HepG2 (cell line): ENCODE data around the gene ELOVL7. TPM values are rescaled to one million over a fixed set of nuclear protein-coding genes. Genes with fewer than 3 reads are reported as not detected.

Source experiments
- ATAC-seq: fragments of 200-7000 bp; cut with Tn5 transposase; 3 replicates; pipeline ENCODE4 v1.9.1; 2020; ENCODE audit warnings: mild to moderate bottlenecking, moderate library complexity
- BruUV-seq: library from RNA; stranded (reverse); fragments of 400-500 nt; replicated peaks from 2 replicates; lab custom pipeline; 2021; lab: Mats Ljungman, UMichigan
- CTCF ChIA-PET: fragments of 300-600 bp; formaldehyde crosslinking; extraction: SDS; loops from one replicate; lab custom pipeline; 2021; ENCODE audit warnings: low total read pairs, inconsistent platforms, low intra/inter-chr PET ratio; lab: Yijun Ruan, JAX
- POLR2A ChIA-PET: fragments of 350-600 bp; sonication (Branson Sonifier 250); formaldehyde crosslinking; loops from one replicate; lab custom pipeline; 2020; ENCODE audit warnings: antibody characterized with exemption, inconsistent platforms; lab: Yijun Ruan, JAX
- DNase-seq: peaks from one replicate; pipeline ENCODE4 v3.0.0-alpha.2; 2015; ENCODE audit warnings: low spot score
- FAIRE-seq: peaks from 3 replicates; lab custom pipeline; 2011; peaks lifted over from hg19 to GRCh38; lab: Jason Lieb, UNC
- H2AFZ ChIP-seq: one replicate; pipeline ENCODE4 v1.6.1; 2011; ENCODE audit warnings: low read length, inconsistent platforms
- H3K27ac ChIP-seq: fragments of 300-600 bp; 3 replicates; pipeline ENCODE4 v1.8.0; 2011; ENCODE audit warnings: mixed run types, mild to moderate bottlenecking, mixed read lengths, low read length, inconsistent platforms; ENCODE audit not compliant: insufficient read depth; ENCODE audit errors: extremely low read length
- H3K27me3 ChIP-seq, 2 experiments: fragments of 200-600 bp in 1 of 2; 2 replicates in 1 of 2; 3 replicates in 1 of 2; pipeline versions ENCODE4 v1.6.0 to v1.8.0; 2011; ENCODE audit warnings: low read length in 2 of 2, mild to moderate bottlenecking in 2 of 2, moderate library complexity in 2 of 2, inconsistent platforms in 1 of 2; ENCODE audit not compliant: insufficient read depth in 2 of 2, control insufficient read depth in 1 of 2
- H3K36me3 ChIP-seq, 2 experiments: fragments of 200-600 bp in 1 of 2; replicated peaks in 1 of 2; 2 replicates in 1 of 2; 3 replicates in 1 of 2; pipeline versions ENCODE4 v1.5.1 to v1.8.0; 2011; ENCODE audit warnings: low read length in 2 of 2, inconsistent platforms in 1 of 2; ENCODE audit not compliant: insufficient read depth in 2 of 2, control insufficient read depth in 1 of 2
- H3K4me1 ChIP-seq: 2 replicates; pipeline ENCODE4 v1.5.1; 2012; ENCODE audit warnings: low read length, inconsistent platforms; ENCODE audit not compliant: insufficient read depth
- H3K4me2 ChIP-seq: 2 replicates; pipeline ENCODE4 v1.6.0; 2011; ENCODE audit warnings: low read depth, low read length, inconsistent platforms
- H3K4me3 ChIP-seq, 3 experiments: fragments of 200-600 bp in 1 of 3; sonication (generic), shearing (Covaris generic) in 1 of 3; replicated peaks in 1 of 3; 2 replicates each; pipeline ENCODE4 v1.5.1; 2011 to 2016; ENCODE audit warnings: low read length in 3 of 3, inconsistent platforms in 2 of 3, low read depth in 2 of 3, mild to moderate bottlenecking in 2 of 3, control low read depth in 1 of 3, mixed read lengths in 1 of 3; ENCODE audit not compliant: insufficient read depth in 1 of 3
- H3K79me2 ChIP-seq: one replicate; pipeline ENCODE4 v1.6.1; 2011; ENCODE audit warnings: low read length, inconsistent platforms; ENCODE audit not compliant: insufficient read depth
- H3K9ac ChIP-seq: 2 replicates; pipeline ENCODE4 v1.6.0; 2011; ENCODE audit warnings: mild to moderate bottlenecking, low read depth, low read length, inconsistent platforms; ENCODE audit not compliant: insufficient read depth
- H3K9me3 ChIP-seq: 2 replicates; pipeline ENCODE4 v1.5.1; 2012; ENCODE audit warnings: mild to moderate bottlenecking, low read length
- H4K20me1 ChIP-seq: 2 replicates; pipeline ENCODE4 v1.6.0; 2011; ENCODE audit warnings: inconsistent platforms, mild to moderate bottlenecking, low read length, moderate library complexity; ENCODE audit not compliant: insufficient read depth
- E2F1 ChIP-seq: sonication (generic); formaldehyde crosslinking; IDR thresholded peaks from 2 replicates; pipeline ENCODE4 v1.5.0; 2020; ENCODE audit warnings: missing genetic modification reagents
- IRF2 ChIP-seq: IDR thresholded peaks from 2 replicates; pipeline ENCODE4 v1.6.1; 2018; ENCODE audit warnings: missing genetic modification reagents, missing compliant biosample characterization
- MAZ ChIP-seq, 2 experiments: sonication (generic) in 1 of 2; formaldehyde crosslinking in 1 of 2; IDR thresholded peaks; 2 replicates each; pipeline versions ENCODE4 v1.5.0 to v1.6.1; 2012 to 2020; ENCODE audit warnings: low read depth in 2 of 2, mild to moderate bottlenecking in 2 of 2, borderline replicate concordance in 1 of 2, improper control_type of control experiment in 1 of 2, low read length in 1 of 2, missing genetic modification reagents in 1 of 2, moderate library complexity in 1 of 2
- PHF5A ChIP-seq: IDR thresholded peaks from one replicate; pipeline ENCODE4 v1.6.1; 2018; ENCODE audit warnings: low read depth, missing genetic modification reagents; ENCODE audit not compliant: unreplicated experiment
- POLR2G ChIP-seq: fragments of 200-400 bp; formaldehyde crosslinking; IDR thresholded peaks from 2 replicates; pipeline ENCODE4 v1.6.1; 2018; ENCODE audit warnings: mild to moderate bottlenecking, low read depth, low read length, moderate library complexity
- SOX6 ChIP-seq, 2 experiments: fragments of 450-650 bp in 1 of 2; sonication (generic) in 1 of 2; formaldehyde crosslinking in 1 of 2; IDR thresholded peaks; 2 replicates each; pipeline versions ENCODE4 v1.4.0 to v1.6.1; 2017 to 2020; ENCODE audit warnings: antibody characterized with exemption in 1 of 2, mild to moderate bottlenecking in 1 of 2, missing genetic modification reagents in 1 of 2
- STAG1 ChIP-seq: sonication (generic); formaldehyde crosslinking; IDR thresholded peaks from 2 replicates; pipeline ENCODE4 v1.4.0; 2020; ENCODE audit warnings: missing genetic modification reagents
- WIZ ChIP-seq: sonication (generic); formaldehyde crosslinking; IDR thresholded peaks from 2 replicates; pipeline ENCODE4 v1.5.1; 2020; ENCODE audit warnings: mild to moderate bottlenecking, missing genetic modification reagents
- ZNF136 ChIP-seq: sonication (generic); formaldehyde crosslinking; IDR thresholded peaks from 2 replicates; pipeline ENCODE4 v1.8.1; 2022; ENCODE audit warnings: low read depth, mild to moderate bottlenecking, moderate library complexity, missing genetic modification reagents
- ZNF160 ChIP-seq: sonication (generic); formaldehyde crosslinking; IDR thresholded peaks from 2 replicates; pipeline ENCODE4 v1.8.0; 2022; ENCODE audit warnings: mild to moderate bottlenecking, inconsistent platforms, missing genetic modification reagents
- ZNF232 ChIP-seq: sonication (generic); formaldehyde crosslinking; IDR thresholded peaks from 2 replicates; pipeline ENCODE4 v1.4.0; 2020; ENCODE audit warnings: missing genetic modification reagents, borderline replicate concordance
- ZNF253 ChIP-seq: sonication (generic); formaldehyde crosslinking; IDR thresholded peaks from 2 replicates; pipeline ENCODE4 v1.8.0; 2022; ENCODE audit warnings: mild to moderate bottlenecking, missing genetic modification reagents, borderline replicate concordance
- ZNF33A ChIP-seq: sonication (generic); formaldehyde crosslinking; IDR thresholded peaks from 2 replicates; pipeline ENCODE4 v1.5.1; 2020; ENCODE audit warnings: missing genetic modification reagents, mild to moderate bottlenecking, moderate library complexity, borderline replicate concordance
- WGBS: methylation state at CpG from one replicate; pipeline ENCODE4 v1.1.6; 2017; ENCODE audit warnings: low lambda C conversion rate; 5-methylcytosine and 5-hydroxymethylcytosine counted together
- in situ Hi-C: cut with HindIII; loops from 2 replicates; pipeline ENCODE4 v1.10.0; 2017; ENCODE audit warnings: low pct_unique_long_range_greater_than_20kb; ENCODE audit not compliant: extremely low pct_ligation_motif_present
- intact Hi-C: fragments of 100-400 bp; cut with micrococcal nuclease; formaldehyde crosslinking; loops from one replicate; pipeline ENCODE4 v1.10.0; 2022; ENCODE audit not compliant: unreplicated experiment
- polyA plus RNA-seq, 8 experiments: library from polyadenylated mRNA; depleted of rRNA in 3 of 8; stranded (reverse) in 7 of 8; unstranded in 1 of 8; fragments of >200 nt; fragmentation: Illumina TruSeq in 4 of 8; extraction: Trizol in 4 of 8; gene quantifications; 2 replicates each; pipeline versions ENCODE4 v1.2.1 to v1.2.3, GENCODE V29; 2011 to 2016; ENCODE audit warnings: low read depth in 4 of 8, missing spikeins in 1 of 8, mixed read lengths in 1 of 8; ENCODE audit not compliant: insufficient read depth in 1 of 8
- total RNA-seq, 5 experiments: library from RNA; depleted of rRNA; stranded (reverse); fragments of >200 nt; fragmentation: Illumina TruSeq; extraction: Trizol; gene quantifications; 2 replicates each; pipeline ENCODE4 v1.2.3, GENCODE V29; 2016; ENCODE audit warnings: low read depth in 1 of 5
- TF ChIP-seq, protein P1 (sequence below): sonication (generic); formaldehyde crosslinking; IDR thresholded peaks from 2 replicates; pipeline ENCODE4 v1.4.0; 2020; ENCODE audit warnings: mild to moderate bottlenecking, missing genetic modification reagents
- TF ChIP-seq, protein P2 (sequence below): sonication (generic); formaldehyde crosslinking; IDR thresholded peaks from 2 replicates; pipeline ENCODE4 v1.5.1; 2020; ENCODE audit warnings: mild to moderate bottlenecking, moderate library complexity, missing genetic modification reagents

ELOVL7 gene
- total and polyA plus RNA-seq, 2 of the 13 experiments (the other 11 are each of a cell fraction or from before 2014, with no cell fraction given): 4.5 to 7.3 TPM

- H3K79me2 ChIP-seq: no peaks in the 10 kb centered on the region
- TF ChIP-seq WIZ (CRISPR knock-in tag) (no peak), ZNF160 (CRISPR knock-in tag) (peak; percentile 86)
- TF ChIP-seq, all 625 proteins: peak for 1
- intact Hi-C loops (no loop called here), in situ Hi-C loops (no loop called here)
- no TSS peak for BruUV-seq
- H3K4me1 ChIP-seq: no peaks in the 10 kb centered on the region
- WGBS: 52% methylated on average over 2 of the region's 2 CpGs
- no peak overlapping the region for H3K9ac ChIP-seq
- H3K36me3 ChIP-seq: no peaks in the 10 kb centered on the region
- FAIRE-seq: no peak
- no peak overlapping the region for H3K4me3 ChIP-seq
- H3K4me2 ChIP-seq: no peak overlapping the region
- no peaks in the 10 kb centered on the region; a peak in 1 of 5 replicates for H3K27me3 ChIP-seq
- no peak for ATAC-seq
- no peak for DNase-seq
- ChIA-PET CTCF (no interaction called here), POLR2A (no interaction called here)
- H3K27ac ChIP-seq: no peak overlapping the region
- H3K9me3 ChIP-seq: no peaks in the 10 kb centered on the region
- H2AFZ ChIP-seq: no peak overlapping the region
- H4K20me1 ChIP-seq: no peaks in the 10 kb centered on the region
Measured at GRCh38 chr5:60740322-60740721, 103.7 kb downstream of the ELOVL7 start.

DNA sequence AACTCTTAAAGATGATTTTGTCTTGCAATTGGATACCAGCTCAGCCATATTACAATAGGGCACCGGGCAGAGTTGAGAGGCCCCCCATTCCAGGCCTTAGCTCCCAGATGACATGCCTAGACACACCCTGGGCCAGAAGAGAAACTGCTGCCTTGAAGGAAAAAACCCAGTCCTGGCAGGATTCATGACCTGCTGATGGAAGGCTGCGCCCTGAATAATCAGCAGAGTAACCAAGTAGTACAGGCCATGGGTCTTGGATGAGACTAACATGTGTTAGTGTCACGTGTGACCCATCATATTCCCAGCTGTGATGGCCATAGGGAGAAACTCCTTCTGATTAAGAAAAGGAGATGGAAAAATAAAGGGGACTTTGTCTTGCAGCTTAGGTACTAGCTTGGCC is 105.1 kb downstream of the ELOVL7 start:
- 32% methylated on average over 3 of the region's 3 CpGs for WGBS
- CTCF ChIA-PET: no interaction called here
- H3K27ac ChIP-seq: no peak overlapping the region
- H3K4me2 ChIP-seq: no peak overlapping the region
- no peaks in the 10 kb centered on the region for H3K79me2 ChIP-seq
- no peaks in the 10 kb centered on the region for H4K20me1 ChIP-seq
- BruUV-seq: no TSS peak
- DNase-seq (no peak), ATAC-seq (no peak), FAIRE-seq (no peak)
- H3K4me3 ChIP-seq: no peak overlapping the region
- no peaks in the 10 kb centered on the region for H3K4me1 ChIP-seq
- H3K36me3 ChIP-seq: no peaks in the 10 kb centered on the region
- POLR2A ChIA-PET: no interaction called here
- TF ChIP-seq SOX6 (IDR thresholded peaks at IDR 0.05) (no peak), SOX6 (CRISPR knock-in tag; IDR thresholded peaks at IDR 0.05) (no peak), ZNF253 (no peak), E2F1 (CRISPR knock-in tag) (no peak), ZNF33A (no peak), POLR2G (no peak), ZNF232 (no peak), MAZ (IDR thresholded peaks at IDR 0.05; ENCODE audit: borderline replicate concordance, low read depth, low read length) (no peak), MAZ (CRISPR knock-in tag; IDR thresholded peaks at IDR 0.05; ENCODE audit: low read depth) (no peak), ZNF136 (CRISPR knock-in tag) (no peak), IRF2 (CRISPR knock-in tag) (no peak), STAG1 (CRISPR knock-in tag) (no peak), PHF5A (no peak)
- TF ChIP-seq, protein P1, sequence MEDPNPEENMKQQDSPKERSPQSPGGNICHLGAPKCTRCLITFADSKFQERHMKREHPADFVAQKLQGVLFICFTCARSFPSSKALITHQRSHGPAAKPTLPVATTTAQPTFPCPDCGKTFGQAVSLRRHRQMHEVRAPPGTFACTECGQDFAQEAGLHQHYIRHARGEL: no peak
- TF ChIP-seq, protein P2, sequence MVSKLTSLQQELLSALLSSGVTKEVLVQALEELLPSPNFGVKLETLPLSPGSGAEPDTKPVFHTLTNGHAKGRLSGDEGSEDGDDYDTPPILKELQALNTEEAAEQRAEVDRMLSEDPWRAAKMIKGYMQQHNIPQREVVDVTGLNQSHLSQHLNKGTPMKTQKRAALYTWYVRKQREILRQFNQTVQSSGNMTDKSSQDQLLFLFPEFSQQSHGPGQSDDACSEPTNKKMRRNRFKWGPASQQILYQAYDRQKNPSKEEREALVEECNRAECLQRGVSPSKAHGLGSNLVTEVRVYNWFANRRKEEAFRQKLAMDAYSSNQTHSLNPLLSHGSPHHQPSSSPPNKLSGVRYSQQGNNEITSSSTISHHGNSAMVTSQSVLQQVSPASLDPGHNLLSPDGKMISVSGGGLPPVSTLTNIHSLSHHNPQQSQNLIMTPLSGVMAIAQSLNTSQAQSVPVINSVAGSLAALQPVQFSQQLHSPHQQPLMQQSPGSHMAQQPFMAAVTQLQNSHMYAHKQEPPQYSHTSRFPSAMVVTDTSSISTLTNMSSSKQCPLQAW (CRISPR knock-in tag): no peak
- H3K27me3 ChIP-seq: no peaks in the 10 kb centered on the region; a peak in 1 of 5 replicates
- intact Hi-C loops: loop anchor here (1.0 kb wide), 1 partner anchor 25 kb away; no protein-coding TSS in a partner anchor
- no peak overlapping the region for H2AFZ ChIP-seq
- no peak overlapping the region for H3K9ac ChIP-seq
- no peaks in the 10 kb centered on the region for H3K9me3 ChIP-seq
- in situ Hi-C loops: no loop called here
